Caco-2 (cell line): ENCODE results near the gene PCDHA4. TPM values are rescaled to one million over a fixed set of nuclear protein-coding genes. Genes with fewer than 3 reads are reported as not detected.

ENCODE experiments used
- BruUV-seq: library from RNA; stranded (reverse); fragments of 400-500 nt; replicated peaks from 2 replicates; lab custom pipeline; 2021; lab: Mats Ljungman, UMichigan
- CTCF ChIA-PET: fragments of 300-600 bp; sonication (Branson Sonifier 250); formaldehyde crosslinking; loops from one replicate; lab custom pipeline; 2022; ENCODE audit warnings: antibody characterized with exemption; lab: Charles Lee
- POLR2A ChIA-PET: fragments of 300-600 bp; sonication (Branson Sonifier 250); formaldehyde crosslinking; loops from one replicate; lab custom pipeline; 2022; ENCODE audit warnings: antibody characterized with exemption; lab: Charles Lee
- DNase-seq, 2 experiments: peaks; one replicate each; pipeline versions ENCODE4 v3.0.0 to v3.0.0-alpha.2; 2020 to 2022
- H3K27me3 ChIP-seq: replicated peaks from 2 replicates; pipeline ENCODE4 v1.6.0; 2011; ENCODE audit warnings: low read length; ENCODE audit not compliant: control insufficient read depth, insufficient read depth
- H3K36me3 ChIP-seq: 2 replicates; pipeline ENCODE4 v1.5.1; 2011; ENCODE audit warnings: low read length; ENCODE audit not compliant: control insufficient read depth, insufficient read depth
- H3K4me1 ChIP-seq: fragments of 250-450 bp; sonication (Bioruptor Pico); 2 replicates; pipeline ENCODE4 v1.5.1; 2020; ENCODE audit warnings: mild to moderate bottlenecking
- H3K4me3 ChIP-seq: 2 replicates; pipeline ENCODE4 v1.5.1; 2011; ENCODE audit warnings: low read depth, mild to moderate bottlenecking, control low read depth, low read length
- H3K9me3 ChIP-seq: fragments of 250-450 bp; sonication (Bioruptor Pico); 2 replicates; pipeline ENCODE4 v1.5.1; 2020; ENCODE audit warnings: mild to moderate bottlenecking, moderate library complexity
- H3K27ac Mint-ChIP-seq: one replicate; pipeline ENCODE4 v1.8.0; 2022; ENCODE audit warnings: mixed read lengths; ENCODE audit not compliant: unreplicated experiment
- H3K27me3 Mint-ChIP-seq: one replicate; pipeline ENCODE4 v1.8.0; 2022; ENCODE audit warnings: mixed read lengths; ENCODE audit not compliant: insufficient read depth, unreplicated experiment
- H3K36me3 Mint-ChIP-seq: one replicate; pipeline ENCODE4 v1.8.0; 2022; ENCODE audit warnings: mild to moderate bottlenecking, mixed read lengths; ENCODE audit not compliant: insufficient read depth, unreplicated experiment
- H3K4me1 Mint-ChIP-seq: one replicate; pipeline ENCODE4 v1.8.0; 2022; ENCODE audit warnings: low read depth, mixed read lengths; ENCODE audit not compliant: unreplicated experiment
- H3K4me3 Mint-ChIP-seq: one replicate; pipeline ENCODE4 v1.8.0; 2022; ENCODE audit warnings: mild to moderate bottlenecking, moderate library complexity, mixed read lengths; ENCODE audit not compliant: unreplicated experiment
- H3K9me3 Mint-ChIP-seq: one replicate; pipeline ENCODE4 v1.8.0; 2022; ENCODE audit warnings: mixed read lengths; ENCODE audit not compliant: unreplicated experiment
- intact Hi-C: fragments of 100-400 bp; cut with micrococcal nuclease; formaldehyde crosslinking; loops from one replicate; pipeline ENCODE4 v1.10.0; 2022; ENCODE audit not compliant: unreplicated experiment
- total RNA-seq: library from RNA; stranded (reverse); gene quantifications from 2 replicates; pipeline ENCODE4 v1.2.3, GENCODE V29; 2022
- TF ChIP-seq, protein P1 (sequence below), 2 experiments: fragments of 200-600 bp in 1 of 2; IDR thresholded peaks; 1 replicate in 1 of 2; 2 replicates in 1 of 2; pipeline versions ENCODE4 v1.5.1 to v1.8.0; 2011 to 2022; ENCODE audit warnings: antibody characterized with exemption in 1 of 2, control low read depth in 1 of 2, inconsistent platforms in 1 of 2, low read depth in 1 of 2, low read length in 1 of 2, mild to moderate bottlenecking in 1 of 2, moderate library complexity in 1 of 2; ENCODE audit not compliant: insufficient read depth in 1 of 2, severe bottlenecking in 1 of 2, unreplicated experiment in 1 of 2

PCDHA4 gene
- total RNA-seq, 1 experiment from 2014 or later: 0.07 TPM

DNA sequence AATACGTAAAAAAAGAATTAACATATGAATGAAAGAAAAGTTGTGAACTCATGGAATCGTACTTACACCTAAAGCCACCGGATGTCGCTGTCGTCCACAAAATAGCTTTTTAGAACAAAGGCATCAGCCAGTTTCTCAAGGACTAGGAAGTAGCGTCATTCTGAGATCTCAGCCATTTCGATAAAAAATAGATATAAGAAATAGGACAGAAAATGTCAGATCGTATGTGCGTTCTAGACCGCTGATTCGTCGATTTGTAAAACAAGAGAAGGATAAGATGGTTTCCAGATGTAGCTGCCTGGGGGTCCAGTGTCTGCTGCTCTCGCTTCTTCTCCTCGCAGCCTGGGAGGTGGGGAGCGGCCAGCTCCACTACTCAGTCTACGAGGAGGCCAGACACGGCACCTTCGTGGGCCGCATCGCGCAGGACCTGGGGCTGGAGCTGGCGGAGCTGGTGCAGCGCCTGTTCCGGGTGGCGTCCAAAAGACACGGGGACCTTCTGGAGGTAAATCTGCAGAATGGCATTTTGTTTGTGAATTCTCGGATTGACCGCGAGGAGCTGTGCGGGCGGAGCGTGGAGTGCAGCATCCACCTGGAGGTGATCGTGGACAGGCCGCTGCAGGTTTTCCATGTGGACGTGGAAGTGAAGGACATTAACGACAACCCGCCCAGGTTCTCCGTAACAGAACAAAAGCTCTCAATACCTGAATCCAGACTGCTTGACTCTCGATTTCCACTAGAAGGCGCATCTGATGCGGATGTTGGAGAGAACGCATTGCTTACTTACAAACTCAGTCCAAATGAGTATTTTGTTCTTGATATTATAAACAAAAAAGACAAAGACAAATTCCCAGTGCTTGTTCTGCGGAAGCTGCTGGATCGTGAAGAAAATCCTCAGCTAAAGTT, 49.2 kb downstream of the PCDHA4 start, which contains the start of gene PCDHA10:
TSS of gene PCDHA10 (plus strand) at position 126 of the 903 bp plus-strand sequence. CDS start at position 278, 152 bp downstream.
- ChIA-PET POLR2A (no interaction called here), CTCF (interaction anchor here (0.6 kb wide), 1 partner anchor 176 kb away, joined by 3 read pairs; no protein-coding TSS in a partner anchor)
- TF ChIP-seq, protein P1, sequence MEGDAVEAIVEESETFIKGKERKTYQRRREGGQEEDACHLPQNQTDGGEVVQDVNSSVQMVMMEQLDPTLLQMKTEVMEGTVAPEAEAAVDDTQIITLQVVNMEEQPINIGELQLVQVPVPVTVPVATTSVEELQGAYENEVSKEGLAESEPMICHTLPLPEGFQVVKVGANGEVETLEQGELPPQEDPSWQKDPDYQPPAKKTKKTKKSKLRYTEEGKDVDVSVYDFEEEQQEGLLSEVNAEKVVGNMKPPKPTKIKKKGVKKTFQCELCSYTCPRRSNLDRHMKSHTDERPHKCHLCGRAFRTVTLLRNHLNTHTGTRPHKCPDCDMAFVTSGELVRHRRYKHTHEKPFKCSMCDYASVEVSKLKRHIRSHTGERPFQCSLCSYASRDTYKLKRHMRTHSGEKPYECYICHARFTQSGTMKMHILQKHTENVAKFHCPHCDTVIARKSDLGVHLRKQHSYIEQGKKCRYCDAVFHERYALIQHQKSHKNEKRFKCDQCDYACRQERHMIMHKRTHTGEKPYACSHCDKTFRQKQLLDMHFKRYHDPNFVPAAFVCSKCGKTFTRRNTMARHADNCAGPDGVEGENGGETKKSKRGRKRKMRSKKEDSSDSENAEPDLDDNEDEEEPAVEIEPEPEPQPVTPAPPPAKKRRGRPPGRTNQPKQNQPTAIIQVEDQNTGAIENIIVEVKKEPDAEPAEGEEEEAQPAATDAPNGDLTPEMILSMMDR (IDR thresholded peaks at IDR 0.05; ENCODE audit: insufficient read depth in 1 of 2, low read depth in 1 of 2, low read length in 1 of 2, severe bottlenecking in 1 of 2, unreplicated experiment in 1 of 2): no peak
- no peak for DNase-seq
- H3K9me3 ChIP-seq: 0 out of 2 replicates have a peak, but pooled peaks cover 7% of the 10 kb centered on the region
- no peaks in the 10 kb centered on the region for H3K4me1 Mint-ChIP-seq
- no peaks in the 10 kb centered on the region for H3K36me3 Mint-ChIP-seq
- H3K27ac Mint-ChIP-seq: no peak within 1 kb of the TSS
- H3K4me1 ChIP-seq: 0 out of 2 replicates have a peak, but pooled peaks cover 4% of the 10 kb centered on the region
- no peaks in the 10 kb centered on the region for H3K27me3 Mint-ChIP-seq
- intact Hi-C loops: loop anchor here (1.0 kb wide), 1 partner anchor 185 kb away; no protein-coding TSS in a partner anchor
- peaks cover 27% of the 10 kb centered on the region for H3K9me3 Mint-ChIP-seq
- H3K4me3 Mint-ChIP-seq: no peak within 1 kb of the TSS
- BruUV-seq: no TSS peak
- H3K27me3 ChIP-seq: no peaks in the 10 kb centered on the region
- H3K36me3 ChIP-seq: no peaks in the 10 kb centered on the region
- H3K4me3 ChIP-seq: no peak within 1 kb of the TSS

GRCh38 chr5:140857177-140857986, 50.5 kb downstream of the PCDHA4 start:
- H3K4me3 ChIP-seq: no peak overlapping the region
- no peaks in the 10 kb centered on the region for H3K27me3 Mint-ChIP-seq
- DNase-seq: no peak
- 0 out of 2 replicates have a peak, but pooled peaks cover 7% of the 10 kb centered on the region for H3K9me3 ChIP-seq
- BruUV-seq: no TSS peak
- CTCF ChIA-PET: no interaction called here
- H3K27me3 ChIP-seq: no peaks in the 10 kb centered on the region
- 0 out of 2 replicates have a peak, but pooled peaks cover 4% of the 10 kb centered on the region for H3K4me1 ChIP-seq
- POLR2A ChIA-PET: no interaction called here
- TF ChIP-seq, protein P1 (IDR thresholded peaks at IDR 0.05; ENCODE audit: insufficient read depth in 1 of 2, low read depth in 1 of 2, low read length in 1 of 2, severe bottlenecking in 1 of 2, unreplicated experiment in 1 of 2): no peak
- no peaks in the 10 kb centered on the region for H3K36me3 Mint-ChIP-seq
- no peaks in the 10 kb centered on the region for H3K36me3 ChIP-seq
- peaks cover 27% of the 10 kb centered on the region for H3K9me3 Mint-ChIP-seq
- H3K4me1 Mint-ChIP-seq: no peaks in the 10 kb centered on the region
- H3K4me3 Mint-ChIP-seq: no peak overlapping the region
- intact Hi-C loops: no loop called here
- no peak overlapping the region for H3K27ac Mint-ChIP-seq

- Mint-ChIP-seq H3K4me3 (no peak overlapping the region), H3K4me1 (no peaks in the 10 kb centered on the region), H3K27me3 (no peaks in the 10 kb centered on the region), H3K27ac (no peak overlapping the region), H3K9me3 (peaks cover 27% of the 10 kb centered on the region), H3K36me3 (no peaks in the 10 kb centered on the region)
- CTCF ChIA-PET: no interaction called here
- Histone ChIP-seq H3K4me3 (no peak overlapping the region), H3K27me3 (no peaks in the 10 kb centered on the region), H3K36me3 (no peaks in the 10 kb centered on the region), H3K9me3 (0 out of 2 replicates have a peak, but pooled peaks cover 7% of the 10 kb centered on the region), H3K4me1 (0 out of 2 replicates have a peak, but pooled peaks cover 4% of the 10 kb centered on the region)
- intact Hi-C loops: no loop called here
- DNase-seq: no peak
- BruUV-seq: no TSS peak
- TF ChIP-seq, protein P1 (IDR thresholded peaks at IDR 0.05; ENCODE audit: insufficient read depth in 1 of 2, low read depth in 1 of 2, low read length in 1 of 2, severe bottlenecking in 1 of 2, unreplicated experiment in 1 of 2): no peak
- POLR2A ChIA-PET: no interaction called here
Observed at GRCh38 chr5:140857987-140858240, 51.0 kb downstream of the PCDHA4 start.
